BJ (cell line): ENCODE measurements around the gene MUC13. TPM values are rescaled to one million over a fixed set of nuclear protein-coding genes. Genes with fewer than 3 reads are reported as not detected.
"Not testable (repeated sequence)": the region's sequence is repeated elsewhere in the genome, so short reads cannot be mapped to it uniquely, and the experiment has no call there.

Experiments used
- CTCF ChIA-PET: fragments of 350-600 bp; formaldehyde crosslinking; extraction: SDS; loops from one replicate; lab custom pipeline; 2021; ENCODE audit warnings: antibody characterized with exemption, inconsistent platforms; lab: Yijun Ruan, JAX
- POLR2A ChIA-PET: fragments of 300-600 bp; sonication (Branson Sonifier 250); formaldehyde crosslinking; extraction: SDS; loops from one replicate; lab custom pipeline; 2021; ENCODE audit warnings: antibody characterized with exemption; lab: Charles Lee
- DNase-seq: peaks from one replicate; pipeline ENCODE4 v3.0.0-alpha.2; 2011; ENCODE audit warnings: low read depth
- H3K27me3 ChIP-seq: 2 replicates; pipeline ENCODE4 v1.6.0; 2011; ENCODE audit warnings: low read length; ENCODE audit not compliant: control insufficient read depth, insufficient read depth
- H3K36me3 ChIP-seq: 2 replicates; pipeline ENCODE4 v1.5.1; 2011; ENCODE audit warnings: low read length; ENCODE audit not compliant: control insufficient read depth, insufficient read depth
- H3K4me3 ChIP-seq: 2 replicates; pipeline ENCODE4 v1.5.1; 2011; ENCODE audit warnings: low read depth, mild to moderate bottlenecking, control low read depth, low read length
- polyA plus RNA-seq: library from polyadenylated mRNA; depleted of rRNA; stranded (reverse); fragments of >200 nt; gene quantifications from 2 replicates; pipeline ENCODE4 v1.2.3, GENCODE V29; 2011
- TF ChIP-seq, protein P1 (sequence below): IDR thresholded peaks from 2 replicates; pipeline ENCODE4 v1.5.1; 2011; ENCODE audit warnings: low read depth, mild to moderate bottlenecking, control low read depth, inconsistent platforms, low read length, moderate library complexity; ENCODE audit not compliant: insufficient read depth

Gene MUC13
- polyA plus RNA-seq, 1 experiment, result not detected

GRCh38 chr3:124962403-124962940 is 27.9 kb upstream of the MUC13 start:
- ChIA-PET POLR2A (no interaction called here), CTCF (interaction anchor here (1.2 kb wide), 1 partner anchor 34 kb away, joined by 5 read pairs; no protein-coding TSS in a partner anchor)
- TF ChIP-seq, protein P1, sequence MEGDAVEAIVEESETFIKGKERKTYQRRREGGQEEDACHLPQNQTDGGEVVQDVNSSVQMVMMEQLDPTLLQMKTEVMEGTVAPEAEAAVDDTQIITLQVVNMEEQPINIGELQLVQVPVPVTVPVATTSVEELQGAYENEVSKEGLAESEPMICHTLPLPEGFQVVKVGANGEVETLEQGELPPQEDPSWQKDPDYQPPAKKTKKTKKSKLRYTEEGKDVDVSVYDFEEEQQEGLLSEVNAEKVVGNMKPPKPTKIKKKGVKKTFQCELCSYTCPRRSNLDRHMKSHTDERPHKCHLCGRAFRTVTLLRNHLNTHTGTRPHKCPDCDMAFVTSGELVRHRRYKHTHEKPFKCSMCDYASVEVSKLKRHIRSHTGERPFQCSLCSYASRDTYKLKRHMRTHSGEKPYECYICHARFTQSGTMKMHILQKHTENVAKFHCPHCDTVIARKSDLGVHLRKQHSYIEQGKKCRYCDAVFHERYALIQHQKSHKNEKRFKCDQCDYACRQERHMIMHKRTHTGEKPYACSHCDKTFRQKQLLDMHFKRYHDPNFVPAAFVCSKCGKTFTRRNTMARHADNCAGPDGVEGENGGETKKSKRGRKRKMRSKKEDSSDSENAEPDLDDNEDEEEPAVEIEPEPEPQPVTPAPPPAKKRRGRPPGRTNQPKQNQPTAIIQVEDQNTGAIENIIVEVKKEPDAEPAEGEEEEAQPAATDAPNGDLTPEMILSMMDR, result no peak
- no peaks in the 10 kb centered on the region for H3K27me3 ChIP-seq
- DNase-seq, result no peak
- no peak overlapping the region for H3K4me3 ChIP-seq
- H3K36me3 ChIP-seq, result no peaks in the 10 kb centered on the region

DNA sequence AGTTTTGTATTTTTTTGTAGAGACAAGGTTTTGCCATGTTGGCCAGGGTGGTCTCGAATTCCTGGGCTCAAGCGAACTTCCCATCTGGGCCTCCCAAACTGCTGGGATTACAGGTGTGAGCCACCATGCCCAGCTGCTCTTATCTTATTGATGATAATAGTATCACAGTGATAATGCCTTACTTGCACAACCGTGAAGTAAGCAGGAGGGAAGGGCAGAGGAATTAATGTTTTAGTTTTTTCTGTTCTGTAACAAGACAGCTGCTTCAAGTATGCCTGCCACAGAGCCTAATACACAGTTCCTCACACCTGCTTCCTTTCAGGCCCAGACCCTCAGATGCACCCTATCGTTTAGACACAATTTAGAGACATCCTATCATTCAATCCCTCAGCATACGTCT is 26.1 kb upstream of the MUC13 start:
- Histone ChIP-seq H3K4me3 (no peak overlapping the region), H3K27me3 (no peaks in the 10 kb centered on the region), H3K36me3 (no peaks in the 10 kb centered on the region)
- no peak for DNase-seq
- TF ChIP-seq, protein P1, result no peak
- POLR2A ChIA-PET, result no interaction called here
- CTCF ChIA-PET, result interaction anchor here (1.3 to 1.4 kb wide), 2 partner anchors 8 to 10 kb away, joined by 4 read pairs; no protein-coding TSS in a partner anchor

DNA sequence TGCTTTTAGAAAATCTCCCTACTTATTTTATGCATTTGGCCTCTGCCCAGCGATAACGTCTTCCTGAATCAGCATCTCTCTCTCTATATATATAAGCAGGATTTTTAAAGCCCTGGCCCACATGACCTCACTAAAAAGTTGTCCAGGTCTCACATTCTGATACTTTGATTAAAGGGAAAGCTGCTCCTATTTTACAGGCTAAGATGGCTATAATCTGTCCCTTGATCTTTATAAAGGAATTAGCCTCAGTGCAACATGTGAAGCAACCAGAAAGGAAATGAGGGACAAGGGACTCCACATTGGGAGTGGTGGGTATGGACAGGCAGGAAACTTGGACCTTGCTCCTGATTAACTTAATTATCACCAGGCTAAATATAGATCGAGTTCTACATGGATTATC is 25.6 kb upstream of the MUC13 start:
- Histone ChIP-seq H3K4me3 (no peak overlapping the region), H3K36me3 (no peaks in the 10 kb centered on the region), H3K27me3 (no peaks in the 10 kb centered on the region)
- TF ChIP-seq, protein P1, result no peak
- no peak for DNase-seq
- CTCF ChIA-PET, result interaction anchor here (0.7 to 1.4 kb wide), 3 partner anchors 8 to 18 kb away, joined by 3 to 4 read pairs (median 4); no protein-coding TSS in a partner anchor
- POLR2A ChIA-PET, result interaction anchor here (0.6 kb wide), 1 partner anchor 188 kb away, joined by 4 read pairs; no protein-coding TSS in a partner anchor

- H3K4me3 ChIP-seq, CTCF ChIA-PET, H3K36me3 ChIP-seq, DNase-seq, POLR2A ChIA-PET, H3K27me3 ChIP-seq: not testable (repeated sequence)
These were observed 23.4 kb upstream of the MUC13 start for GRCh38 chr3:124957951-124958350.

- Histone ChIP-seq H3K27me3 (no peaks in the 10 kb centered on the region), H3K36me3 (no peaks in the 10 kb centered on the region), H3K4me3 (no peak overlapping the region)
- ChIA-PET POLR2A (interaction anchor here (0.6 kb wide), 1 partner anchor 1195 kb away, joined by 4 read pairs; no protein-coding TSS in a partner anchor), CTCF (interaction anchor here (1.2 to 2.3 kb wide), 2 partner anchors 8 to 16 kb away, joined by 4 read pairs; no protein-coding TSS in a partner anchor)
- DNase-seq, result no peak
- TF ChIP-seq, protein P1, result no peak
These were observed 17.8 kb upstream of the MUC13 start for GRCh38 chr3:124952282-124952855.
